ENCODE data around the gene RETREG1.

DNA sequence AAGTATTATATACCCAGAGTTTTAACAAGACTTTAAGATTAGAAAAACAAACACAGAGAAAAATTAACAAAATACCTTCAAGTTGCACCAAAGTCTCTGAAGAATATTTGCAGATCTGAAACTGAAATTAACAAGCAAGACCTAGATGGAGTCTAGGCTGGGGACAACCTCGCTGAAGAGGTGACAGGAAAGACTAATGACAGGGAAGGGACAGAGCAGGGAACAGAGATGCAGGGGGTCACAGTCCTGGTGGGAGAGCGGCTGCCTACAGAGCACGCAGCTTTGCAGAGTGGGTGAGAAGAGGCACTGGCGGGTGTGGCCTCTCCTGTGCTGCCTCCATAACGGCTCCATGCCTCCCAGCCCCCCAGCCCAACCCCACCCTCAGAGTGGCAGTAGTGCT, 13.5 kb downstream of the RETREG1 start:
- TF ChIP-seq, protein P1, sequence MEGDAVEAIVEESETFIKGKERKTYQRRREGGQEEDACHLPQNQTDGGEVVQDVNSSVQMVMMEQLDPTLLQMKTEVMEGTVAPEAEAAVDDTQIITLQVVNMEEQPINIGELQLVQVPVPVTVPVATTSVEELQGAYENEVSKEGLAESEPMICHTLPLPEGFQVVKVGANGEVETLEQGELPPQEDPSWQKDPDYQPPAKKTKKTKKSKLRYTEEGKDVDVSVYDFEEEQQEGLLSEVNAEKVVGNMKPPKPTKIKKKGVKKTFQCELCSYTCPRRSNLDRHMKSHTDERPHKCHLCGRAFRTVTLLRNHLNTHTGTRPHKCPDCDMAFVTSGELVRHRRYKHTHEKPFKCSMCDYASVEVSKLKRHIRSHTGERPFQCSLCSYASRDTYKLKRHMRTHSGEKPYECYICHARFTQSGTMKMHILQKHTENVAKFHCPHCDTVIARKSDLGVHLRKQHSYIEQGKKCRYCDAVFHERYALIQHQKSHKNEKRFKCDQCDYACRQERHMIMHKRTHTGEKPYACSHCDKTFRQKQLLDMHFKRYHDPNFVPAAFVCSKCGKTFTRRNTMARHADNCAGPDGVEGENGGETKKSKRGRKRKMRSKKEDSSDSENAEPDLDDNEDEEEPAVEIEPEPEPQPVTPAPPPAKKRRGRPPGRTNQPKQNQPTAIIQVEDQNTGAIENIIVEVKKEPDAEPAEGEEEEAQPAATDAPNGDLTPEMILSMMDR (IDR thresholded peaks at IDR 0.05) = no peak
- TF ChIP-seq POLR2AphosphoS5 (IDR thresholded peaks at IDR 0.05; ENCODE audit: low read depth, low read length) (no peak), YY1 (IDR thresholded peaks at IDR 0.05; ENCODE audit: low read depth) (no peak), TAF1 (IDR thresholded peaks at IDR 0.05; ENCODE audit: borderline replicate concordance, low read depth, low read length) (no peak)
- TF ChIP-seq, protein P2, sequence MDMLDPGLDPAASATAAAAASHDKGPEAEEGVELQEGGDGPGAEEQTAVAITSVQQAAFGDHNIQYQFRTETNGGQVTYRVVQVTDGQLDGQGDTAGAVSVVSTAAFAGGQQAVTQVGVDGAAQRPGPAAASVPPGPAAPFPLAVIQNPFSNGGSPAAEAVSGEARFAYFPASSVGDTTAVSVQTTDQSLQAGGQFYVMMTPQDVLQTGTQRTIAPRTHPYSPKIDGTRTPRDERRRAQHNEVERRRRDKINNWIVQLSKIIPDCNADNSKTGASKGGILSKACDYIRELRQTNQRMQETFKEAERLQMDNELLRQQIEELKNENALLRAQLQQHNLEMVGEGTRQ (IDR thresholded peaks at IDR 0.05; ENCODE audit: borderline replicate concordance, low read depth, low read length) = no peak

Measured in SK-N-SH (cell line).